Prostate gland (tissue), 2 donors: Measurements from ENCODE around the gene BRD3OS. TPM values are rescaled to one million over a fixed set of nuclear protein-coding genes. Genes with fewer than 3 reads are reported as not detected.

Source experiments
- DNase-seq: peaks from one replicate; pipeline ENCODE4 v3.0.0-alpha.2; 2019; ENCODE audit warnings: low spot score
- H3K27ac ChIP-seq, 2 donors: fragments of 200-600 bp; sonication (generic); 2 replicates each; pipeline ENCODE4 v1.5.1; 2017 to 2019
- H3K27me3 ChIP-seq: fragments of 200-600 bp; sonication (generic); replicated peaks from 2 replicates; pipeline ENCODE4 v1.5.1; 2019; ENCODE audit not compliant: insufficient read depth
- H3K36me3 ChIP-seq, 2 donors: fragments of 200-600 bp; sonication (generic); 1 replicate in 1 of 2; 2 replicates in 1 of 2; pipeline versions ENCODE4 v1.5.1 to v1.8.1; 2017 to 2019
- H3K4me1 ChIP-seq: fragments of 200-600 bp; sonication (generic); replicated peaks from 2 replicates; pipeline ENCODE4 v1.5.1; 2019
- H3K4me3 ChIP-seq, 2 donors: fragments of 200-600 bp; sonication (generic); 2 replicates each; pipeline ENCODE4 v1.5.1; 2017 to 2019
- H3K9me3 ChIP-seq: fragments of 200-600 bp; sonication (generic); 2 replicates; pipeline ENCODE4 v1.5.1; 2017
- CTCF ChIP-seq, 4 experiments: fragments of 200-600 bp in 2 of 4; fragments of 450-650 bp in 2 of 4; sonication (generic) in 2 of 4; IDR thresholded peaks; 1 replicate in 3 of 4; 2 replicates in 1 of 4; pipeline ENCODE4 v1.5.1; 2016 to 2019; ENCODE audit warnings: antibody characterized with exemption in 4 of 4, mild to moderate bottlenecking in 2 of 4, moderate library complexity in 2 of 4
- POLR2A ChIP-seq: fragments of 450-650 bp; IDR thresholded peaks from one replicate; pipeline ENCODE4 v1.6.1; 2016; ENCODE audit warnings: antibody characterized with exemption, mild to moderate bottlenecking
- POLR2AphosphoS5 ChIP-seq: sonication (generic); formaldehyde crosslinking; IDR thresholded peaks from one replicate; pipeline ENCODE4 v1.6.1; 2017; ENCODE audit warnings: antibody characterized with exemption
- WGBS: methylation state at CpG from one replicate; pipeline ENCODE4 v1.1.5; 2018; 5-methylcytosine and 5-hydroxymethylcytosine counted together
- intact Hi-C: fragments of 100-400 bp; cut with DNase I; formaldehyde crosslinking; loops from one replicate; pipeline ENCODE4 v1.14.2; 2022
- total RNA-seq, 2 donors: library from RNA; depleted of rRNA; stranded (reverse); fragments of >200 nt; gene quantifications; one replicate each; pipeline ENCODE4 v1.1.0, GENCODE V29; 2016

The BRD3OS gene
- total RNA-seq, 2 donors from 2014 or later = 16.2 to 30.1 TPM

DNA sequence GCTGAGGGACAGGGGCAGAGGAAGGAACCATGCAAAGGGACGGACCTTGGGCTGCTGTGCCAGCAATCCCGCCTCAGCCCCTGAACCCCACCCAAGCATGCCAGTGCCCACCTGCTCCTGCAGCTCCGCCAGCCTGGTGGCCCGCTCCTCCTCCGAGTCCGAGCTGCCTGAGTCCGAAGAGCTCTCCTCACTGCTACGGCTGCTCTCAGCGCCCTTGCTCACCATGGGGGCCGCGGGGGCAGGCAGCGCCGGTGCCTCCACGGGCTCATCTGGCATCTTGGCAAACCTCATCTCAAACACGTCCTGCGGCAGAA is 16.3 kb downstream of the BRD3OS start:
- Histone ChIP-seq H3K27me3 (no peaks in the 10 kb centered on the region), H3K9me3 (no peaks in the 10 kb centered on the region), H3K4me1 (no peaks in the 10 kb centered on the region), H3K36me3 (peaks cover 8 to 14% of the 10 kb centered on the region in 2 donors), H3K4me3 (no peak overlapping the region), H3K27ac (no peak overlapping the region)
- intact Hi-C loops = no loop called here
- TF ChIP-seq CTCF (IDR thresholded peaks at IDR 0.05) (no peak), POLR2A (no peak), POLR2AphosphoS5 (no peak)
- DNase-seq = no peak
- 92% methylated on average over 15 of the region's 16 CpGs for WGBS

DNA sequence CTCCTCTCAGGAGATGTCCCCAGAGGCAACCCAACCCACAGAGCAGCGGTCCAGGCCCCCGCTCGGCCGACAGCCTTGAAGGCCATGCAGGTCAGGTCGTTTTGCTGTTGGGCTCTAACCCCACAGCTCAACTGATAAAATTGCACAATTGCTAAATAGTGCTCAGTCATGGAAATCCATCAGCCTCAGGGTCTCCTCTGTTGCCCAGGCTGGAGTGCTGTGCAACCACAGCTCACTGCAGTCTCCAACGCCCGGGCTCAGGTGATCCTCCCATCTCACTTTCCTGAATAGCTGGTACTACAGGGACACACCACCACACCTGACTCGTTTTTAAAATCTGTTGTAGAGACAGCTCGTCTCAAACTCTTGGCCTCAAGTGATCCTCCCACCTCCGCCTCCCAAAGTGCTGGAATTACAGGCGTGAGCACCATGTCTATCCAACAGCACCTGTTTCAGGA is 18.3 kb downstream of the BRD3OS start:
- 84% methylated on average over 11 of the region's 11 CpGs for WGBS
- H3K27ac ChIP-seq = no peak overlapping the region
- H3K9me3 ChIP-seq = no peaks in the 10 kb centered on the region
- H3K36me3 ChIP-seq = peaks cover 12 to 21% of the 10 kb centered on the region in 2 donors
- H3K4me1 ChIP-seq = peaks cover 5% of the 10 kb centered on the region
- TF ChIP-seq CTCF (IDR thresholded peaks at IDR 0.05) (no peak), POLR2AphosphoS5 (no peak), POLR2A (no peak)
- DNase-seq = no peak
- H3K27me3 ChIP-seq = no peaks in the 10 kb centered on the region
- H3K4me3 ChIP-seq = no peak overlapping the region
- intact Hi-C loops = no loop called here

- no peaks in the 10 kb centered on the region for H3K9me3 ChIP-seq
- no peak for DNase-seq
- TF ChIP-seq CTCF (IDR thresholded peaks at IDR 0.05) (no peak), POLR2AphosphoS5 (no peak), POLR2A (no peak)
- peaks cover 10 to 16% of the 10 kb centered on the region in 2 donors for H3K36me3 ChIP-seq
- WGBS = 89% methylated on average over 11 of the region's 12 CpGs
- H3K4me3 ChIP-seq = no peak overlapping the region
- H3K27me3 ChIP-seq = no peaks in the 10 kb centered on the region
- H3K27ac ChIP-seq = no peak overlapping the region
- H3K4me1 ChIP-seq = peaks cover 6% of the 10 kb centered on the region
- intact Hi-C loops = no loop called here
Measured at GRCh38 chr9:134044944-134045343, 19.7 kb downstream of the BRD3OS start.

- H3K27me3 ChIP-seq = no peaks in the 10 kb centered on the region
- TF ChIP-seq POLR2A (no peak), CTCF (IDR thresholded peaks at IDR 0.05) (no peak), POLR2AphosphoS5 (no peak)
- 93% methylated on average over 26 of the region's 26 CpGs for WGBS
- H3K9me3 ChIP-seq = no peaks in the 10 kb centered on the region
- intact Hi-C loops = no loop called here
- peaks cover 8 to 13% of the 10 kb centered on the region in 2 donors for H3K36me3 ChIP-seq
- peaks cover 6% of the 10 kb centered on the region for H3K4me1 ChIP-seq
- H3K27ac ChIP-seq = no peak overlapping the region
- no peak overlapping the region for H3K4me3 ChIP-seq
- DNase-seq = no peak
Measured at GRCh38 chr9:134045841-134046544, 20.7 kb downstream of the BRD3OS start.
